Globus pallidus (tissue), 1 donor: Measurements from ENCODE around the gene NUP160.
"Not testable (repeated sequence)": the region's sequence is repeated elsewhere in the genome, so short reads cannot be mapped to it uniquely, and the experiment has no call there.

Experiments
- DNase-seq: peaks from one replicate; pipeline ENCODE4 v3.0.0-alpha.2; 2015; ENCODE audit warnings: low spot score

NUP160 gene

DNA sequence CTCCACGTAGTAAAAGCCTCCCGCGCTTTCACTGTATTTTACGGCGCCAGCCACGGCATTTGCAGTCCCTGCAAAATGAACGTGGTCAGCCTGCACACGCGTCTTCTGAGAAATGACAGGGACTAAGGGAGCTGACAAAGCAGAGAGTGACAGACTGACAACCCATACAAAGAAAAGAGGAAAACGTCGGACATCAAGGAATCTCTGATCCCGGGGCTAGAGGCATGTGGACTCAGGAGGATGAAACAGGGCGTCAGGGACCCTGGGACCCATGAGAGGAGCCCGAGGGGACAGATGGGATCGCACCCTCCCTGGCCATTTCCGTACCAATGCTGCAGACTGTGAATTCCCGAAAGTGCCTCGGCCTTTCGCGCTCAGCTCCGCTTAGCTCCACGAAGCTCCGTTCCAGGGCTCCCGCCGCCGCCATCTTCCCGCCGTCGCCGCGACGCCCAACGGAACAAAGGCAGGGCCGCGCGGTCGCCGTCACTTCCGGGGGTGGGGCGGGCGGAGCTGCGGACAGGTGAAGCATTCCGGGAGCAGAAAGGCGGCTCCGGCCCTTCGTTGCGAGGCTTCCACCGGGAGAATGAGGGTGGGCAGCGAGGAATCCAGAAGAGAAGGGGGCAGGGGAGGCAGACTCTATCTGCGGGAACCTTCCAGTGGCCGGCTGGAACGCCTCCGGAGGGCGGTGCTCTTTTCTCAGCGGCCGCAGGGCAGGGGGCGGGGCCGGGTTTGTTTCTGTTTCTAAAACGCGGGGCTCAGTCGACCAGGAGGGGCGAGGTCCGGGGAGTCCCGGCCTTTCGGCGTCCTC is at the start of gene NUP160:
NUP160 (minus strand) TSS at position 459 of the 808 bp plus-strand sequence; CDS start at position 427, 32 bp downstream.
- DNase-seq, result peak; percentile 75

DNA sequence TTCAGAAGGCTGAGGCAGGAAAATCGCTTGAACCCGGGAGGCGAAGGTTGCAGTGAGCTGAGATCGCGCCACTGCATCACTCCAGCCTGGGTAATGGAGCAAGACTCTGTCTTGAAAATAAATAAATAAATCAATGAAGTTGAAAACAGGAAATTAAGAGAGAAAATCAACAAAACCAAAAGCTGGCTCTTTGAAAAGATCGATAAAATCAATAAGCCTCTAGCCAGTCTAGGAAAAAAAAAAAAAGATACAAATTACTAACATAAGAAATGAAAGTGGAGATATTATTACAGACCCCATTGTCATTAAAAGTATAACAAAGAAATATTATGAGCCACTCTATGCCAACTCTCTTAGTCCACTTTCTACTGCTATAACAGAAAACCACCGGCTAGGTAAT is 48.0 kb upstream of the NUP160 start:
- DNase-seq, result no peak

GRCh38 chr11:47895035-47895434 is 46.9 kb upstream of the NUP160 start:
- no peak for DNase-seq

DNA sequence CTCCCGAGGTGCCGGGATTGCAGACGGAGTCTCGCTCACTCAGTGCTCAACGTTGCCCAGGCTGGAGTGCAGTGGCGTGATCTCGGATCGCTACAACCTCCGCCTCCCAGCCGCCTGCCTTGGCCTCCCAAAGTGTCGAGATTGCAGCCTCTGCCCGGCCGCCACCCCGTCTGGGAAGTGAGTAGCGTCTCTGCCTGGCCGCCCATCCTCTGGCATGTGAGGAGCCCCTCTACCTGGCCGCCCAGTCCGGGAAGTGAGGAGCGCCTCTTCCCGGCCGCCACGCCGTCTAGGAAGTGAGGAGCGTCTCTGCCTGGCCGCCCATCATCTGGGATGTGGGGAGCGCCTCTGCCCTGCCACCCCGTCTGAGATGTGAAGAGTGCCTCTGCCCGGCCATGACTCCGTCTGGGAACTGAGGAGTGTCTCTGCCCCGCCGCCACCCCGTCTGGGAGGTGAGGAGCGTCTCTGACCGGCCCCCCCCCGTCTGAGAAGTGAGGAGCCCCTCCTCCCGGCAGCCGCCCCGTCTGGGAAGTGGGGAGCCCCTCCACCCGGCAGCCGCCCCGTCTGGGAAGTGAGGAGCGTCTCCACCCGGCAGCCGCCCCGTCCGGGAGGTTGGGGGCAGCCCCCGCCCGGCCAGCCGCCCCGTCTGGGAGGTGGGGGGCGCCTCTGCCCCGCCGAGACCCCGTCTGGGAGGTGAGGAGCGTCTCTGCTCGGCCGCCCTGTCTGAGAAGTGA is 44.6 kb upstream of the NUP160 start:
- not testable (repeated sequence) for DNase-seq

DNA sequence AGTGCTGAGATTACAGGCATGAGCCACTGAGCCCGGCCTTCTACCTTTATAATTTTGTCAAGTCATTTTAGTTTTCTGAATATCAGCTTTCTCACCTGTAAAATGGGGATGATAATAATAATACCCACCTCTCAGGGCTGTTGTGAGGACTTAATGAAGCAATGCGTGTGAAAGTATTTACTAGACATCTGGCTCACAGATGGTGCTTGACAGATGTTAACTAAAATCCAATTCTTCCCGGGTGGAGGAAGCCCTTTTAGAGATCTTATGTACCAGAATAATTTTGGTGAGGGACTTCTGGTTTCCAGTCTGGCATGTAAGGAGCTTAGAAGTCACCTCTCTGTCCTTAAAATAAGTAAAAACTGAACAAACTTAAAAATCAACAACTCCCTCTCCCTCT is 43.7 kb upstream of the NUP160 start:
- DNase-seq, result no peak

DNA sequence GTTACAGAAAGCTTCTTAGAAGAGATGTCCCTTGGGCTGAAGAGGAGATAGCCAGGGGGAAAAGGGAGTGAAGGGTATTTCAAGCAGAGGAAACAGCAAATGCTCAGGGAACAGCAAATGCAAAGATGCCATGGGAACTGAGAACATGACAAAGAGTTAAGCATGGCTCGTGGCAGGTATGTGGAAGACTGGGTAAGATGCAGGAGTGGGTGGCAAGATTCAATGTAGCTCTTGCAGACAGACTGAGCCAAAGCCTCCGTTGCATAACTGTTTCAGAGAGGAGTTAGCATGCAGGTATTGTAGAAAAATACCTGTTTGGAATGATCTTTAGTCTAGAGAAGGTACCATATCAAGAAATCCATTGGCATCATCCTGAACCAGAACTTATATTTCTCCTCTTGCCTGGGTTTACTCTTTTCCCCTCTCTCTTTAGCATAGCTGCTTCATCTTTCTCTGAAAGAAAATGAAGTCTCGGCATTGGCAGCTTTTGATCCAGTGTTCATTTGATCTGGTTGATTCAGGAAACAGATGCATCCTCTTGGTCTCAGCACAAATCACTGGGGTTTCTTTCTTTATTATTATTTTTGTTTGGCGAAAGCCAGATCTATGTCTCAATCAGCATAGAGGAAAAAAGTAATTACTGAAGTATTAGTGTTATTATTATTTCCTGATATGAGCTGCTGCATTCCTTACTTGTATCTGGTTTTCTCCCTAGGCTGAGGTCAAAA is 41.7 kb upstream of the NUP160 start:
- no peak for DNase-seq

GRCh38 chr11:47887910-47888569 is 39.9 kb upstream of the NUP160 start:
- no peak for DNase-seq

- no peak for DNase-seq
These were observed 37.9 kb upstream of the NUP160 start for GRCh38 chr11:47886096-47886495.

- DNase-seq, result not testable (repeated sequence)
These were observed 34.3 kb upstream of the NUP160 start for GRCh38 chr11:47882437-47882836.

GRCh38 chr11:47881145-47881544 is 33.0 kb upstream of the NUP160 start:
- DNase-seq, result no peak

DNA sequence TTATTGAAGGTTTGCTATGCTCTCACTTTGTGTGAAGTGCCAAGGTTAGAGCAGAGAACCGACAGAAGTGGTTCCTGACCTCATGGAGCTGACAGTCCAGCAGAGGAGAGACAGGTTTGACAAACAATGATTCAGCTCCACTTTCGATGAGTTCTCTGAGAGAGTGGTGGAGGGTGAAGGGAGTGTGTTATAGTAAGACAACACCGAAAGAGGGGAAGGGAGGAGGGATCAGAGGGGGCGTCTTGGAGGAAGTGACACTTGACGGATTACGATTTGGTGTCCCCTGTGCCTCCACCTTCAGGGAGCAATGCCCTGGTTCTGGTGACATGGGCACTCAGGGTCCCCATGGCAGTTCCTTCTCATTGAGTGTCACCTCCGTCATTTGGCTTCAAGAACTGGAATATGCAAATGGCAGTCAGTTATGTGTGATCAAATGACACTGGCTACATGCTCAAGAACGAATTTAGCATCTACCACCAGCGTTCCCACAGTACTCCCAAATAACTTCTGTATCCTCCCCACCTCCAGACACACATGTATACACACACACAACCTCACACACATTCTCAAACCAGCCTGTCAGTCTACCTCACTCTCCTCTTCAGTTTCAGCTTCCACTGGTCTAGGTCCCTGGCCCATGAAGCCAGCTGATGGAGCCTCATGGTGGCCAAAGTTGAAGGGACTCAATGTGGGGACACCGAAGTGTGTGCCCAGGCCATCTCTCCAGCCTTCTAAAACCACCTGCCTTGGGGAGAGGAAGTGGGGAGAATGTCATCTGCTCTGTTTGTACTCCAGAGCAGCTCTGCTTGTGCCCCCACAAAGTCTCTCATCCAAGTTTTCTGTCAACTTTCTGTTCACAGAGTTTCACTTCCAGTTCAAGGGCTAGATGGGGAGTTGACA is 31.4 kb upstream of the NUP160 start:
- DNase-seq, result no peak

DNA sequence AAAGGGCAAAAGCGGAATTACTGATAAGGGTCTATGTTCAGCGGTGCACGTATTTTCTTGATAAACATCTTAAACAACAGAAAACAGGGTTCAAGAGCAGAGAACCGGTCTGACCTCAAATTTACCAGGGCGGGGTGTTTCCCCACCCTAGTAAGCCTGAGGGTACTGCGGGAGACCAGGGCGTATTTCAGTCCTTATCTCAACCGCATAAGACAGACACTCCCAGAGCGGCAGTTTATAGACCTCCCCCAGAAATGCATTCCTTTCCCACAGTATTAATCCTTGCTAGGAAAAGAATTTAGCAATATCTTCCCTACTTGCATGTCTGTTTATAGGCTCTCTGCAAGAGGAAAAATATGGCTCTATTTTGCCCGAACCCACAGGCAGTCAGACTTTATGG is 27.7 kb upstream of the NUP160 start:
- not testable (repeated sequence) for DNase-seq

DNA sequence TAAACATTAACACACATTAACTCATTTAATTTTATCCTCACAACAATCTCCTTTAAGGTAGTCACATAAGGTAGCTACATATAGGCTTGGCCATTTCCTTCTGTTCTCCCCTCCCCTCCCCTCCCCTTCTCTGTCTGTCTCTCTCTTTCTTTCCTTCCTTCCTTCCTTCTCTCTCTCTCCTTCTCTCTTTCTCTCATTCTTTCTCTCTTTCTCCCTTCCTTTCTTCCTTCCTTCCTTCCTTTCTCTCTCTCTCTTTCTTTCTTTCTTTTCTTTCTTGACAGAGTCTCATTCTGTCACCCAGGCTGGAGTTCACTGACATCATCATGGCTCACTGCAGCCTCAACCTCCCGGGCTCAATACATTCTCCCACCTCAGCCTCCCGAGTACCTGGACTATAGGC is 22.3 kb upstream of the NUP160 start:
- DNase-seq, result no peak

GRCh38 chr11:47869544-47870393 is 21.6 kb upstream of the NUP160 start:
- no peak for DNase-seq

DNA sequence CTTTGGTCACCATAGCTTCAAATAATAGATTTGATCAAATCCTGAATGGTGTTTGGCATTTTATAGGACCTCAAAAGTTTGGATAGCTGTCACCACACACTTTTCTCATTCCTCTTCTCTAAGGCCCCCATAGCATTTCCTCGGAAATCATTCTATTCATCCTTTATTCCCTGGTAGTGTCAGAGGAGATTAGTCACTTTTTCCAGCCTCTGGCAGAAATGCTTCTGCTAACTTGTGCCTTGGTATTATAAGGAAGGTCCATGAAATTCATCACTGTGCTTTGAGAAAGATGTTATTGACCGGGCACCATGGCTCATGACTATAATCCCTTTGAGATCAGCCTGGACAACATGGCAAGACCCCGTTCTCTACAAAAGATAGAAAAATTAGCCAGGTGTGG is 19.7 kb upstream of the NUP160 start:
- DNase-seq, result no peak

DNA sequence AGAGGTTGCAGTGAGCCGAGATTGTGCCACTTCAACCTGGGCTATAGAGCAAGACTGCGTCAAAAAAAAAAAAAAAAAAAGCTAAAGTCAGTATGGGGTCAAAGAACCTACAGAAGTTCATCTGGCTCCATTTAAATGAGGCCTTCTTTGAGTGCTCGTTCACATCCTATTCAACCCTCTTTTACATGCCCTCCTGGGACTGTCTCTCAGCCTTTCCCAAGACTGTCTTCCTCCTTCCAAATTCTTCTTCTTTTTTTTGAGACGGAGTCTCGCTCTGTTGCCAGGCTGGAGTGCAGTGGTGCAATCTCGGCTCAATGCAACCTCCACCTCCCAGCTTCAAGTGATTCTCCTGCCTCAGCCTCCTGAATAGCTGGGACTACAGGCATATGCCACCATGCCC is 18.7 kb upstream of the NUP160 start:
- DNase-seq, result not testable (repeated sequence)

DNA sequence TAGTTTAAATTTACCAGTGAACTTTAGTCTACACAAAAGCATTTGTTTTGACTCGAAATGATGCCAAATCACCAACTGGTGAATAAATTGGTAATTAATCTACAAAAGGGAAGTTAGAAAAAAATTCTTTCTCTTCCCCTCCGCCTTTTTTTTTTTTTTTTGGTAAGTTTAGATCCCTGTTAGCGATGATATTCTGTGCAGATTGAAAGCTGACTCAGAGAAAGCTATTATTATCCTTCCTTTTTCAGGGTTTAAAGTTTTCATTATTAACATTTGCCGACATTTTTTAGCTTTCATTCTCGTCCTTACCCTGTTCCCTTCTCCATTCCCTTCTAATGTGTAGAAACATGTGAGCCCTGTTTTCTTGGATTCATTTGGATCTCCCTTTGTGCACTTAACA is 16.8 kb upstream of the NUP160 start:
- DNase-seq, result no peak

GRCh38 chr11:47863898-47864430 is 15.8 kb upstream of the NUP160 start:
- DNase-seq, result no peak

DNA sequence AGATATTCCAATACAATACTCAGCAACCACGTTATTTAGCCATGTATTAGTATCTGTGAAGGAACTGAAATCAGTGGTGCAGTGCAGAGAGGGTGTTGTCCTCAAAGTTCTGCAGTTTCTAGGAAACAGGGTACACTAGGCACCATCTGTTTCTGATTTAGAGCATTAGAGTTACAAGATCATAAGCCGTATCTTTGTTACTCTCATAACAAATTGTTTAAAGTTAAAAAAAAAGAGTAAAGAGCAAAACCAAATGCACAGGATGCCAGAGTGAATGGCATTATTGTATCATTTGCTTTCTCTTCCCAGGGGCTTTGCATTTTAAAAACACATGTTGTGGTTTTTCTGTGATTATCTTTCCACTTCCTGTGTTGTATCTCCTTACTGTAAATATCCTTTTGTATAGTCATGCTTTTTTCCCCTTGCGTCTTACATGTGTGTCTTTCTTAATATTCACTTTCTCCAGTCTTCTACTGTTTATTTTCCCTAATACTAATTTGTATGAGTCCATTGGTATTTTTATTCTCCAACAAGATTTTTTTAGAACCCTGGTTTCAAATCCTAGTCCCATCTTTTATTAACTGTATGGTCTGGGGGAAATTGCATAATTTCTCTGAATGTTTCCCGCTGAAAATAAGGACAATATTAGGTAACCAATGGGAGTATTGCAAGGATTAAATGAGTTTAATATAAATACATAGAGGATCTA is 15.2 kb upstream of the NUP160 start:
- DNase-seq, result no peak
